ENCODE measurements around the gene MC5R.
"Not testable (repeated sequence)": the region's sequence is repeated elsewhere in the genome, so short reads cannot be mapped to it uniquely, and the experiment has no call there.

The MC5R gene

DNA sequence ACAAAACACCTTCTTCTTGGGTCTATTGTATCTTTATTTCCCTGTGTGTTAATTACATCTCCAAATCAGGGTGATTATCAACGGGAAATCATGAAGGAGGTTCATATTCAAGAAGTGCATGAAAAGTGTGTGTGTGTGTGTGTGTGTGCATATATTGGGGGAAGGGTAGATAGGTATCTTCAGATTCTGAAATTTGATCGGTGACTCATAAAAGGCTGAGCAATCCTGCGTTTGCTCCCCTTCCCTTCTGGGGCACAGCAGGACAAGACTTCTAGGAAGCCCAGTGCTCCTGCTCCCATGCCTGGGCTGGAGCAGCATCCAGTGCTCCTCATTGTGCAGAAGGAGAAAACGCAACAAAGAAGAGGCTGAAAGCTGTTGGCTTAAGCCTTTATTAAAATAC is 25.8 kb downstream of the MC5R start:
- no peak for DNase-seq (ENCODE audit: low read depth)

DNA sequence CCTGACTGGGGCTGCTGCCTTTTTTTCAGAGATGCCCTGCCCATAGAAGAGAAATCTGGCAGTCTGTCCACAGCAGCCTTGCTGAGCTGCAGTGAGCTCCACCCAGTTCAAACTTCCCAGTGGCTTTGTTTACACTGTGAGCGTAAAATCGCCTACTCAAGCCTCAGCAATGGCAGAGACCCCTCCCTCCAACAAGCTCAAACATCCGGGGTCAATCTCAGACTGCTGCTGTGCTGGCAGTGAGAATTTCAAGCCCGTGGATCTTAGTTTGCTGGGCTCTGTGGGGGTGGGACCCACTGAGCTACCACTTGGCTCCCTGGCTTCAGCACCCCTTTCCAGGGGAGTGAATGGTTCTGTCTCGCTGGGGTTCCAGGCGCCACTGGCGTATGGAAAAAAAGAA is 38.9 kb downstream of the MC5R start:
- not testable (repeated sequence) for DNase-seq (ENCODE audit: low read depth)

DNA sequence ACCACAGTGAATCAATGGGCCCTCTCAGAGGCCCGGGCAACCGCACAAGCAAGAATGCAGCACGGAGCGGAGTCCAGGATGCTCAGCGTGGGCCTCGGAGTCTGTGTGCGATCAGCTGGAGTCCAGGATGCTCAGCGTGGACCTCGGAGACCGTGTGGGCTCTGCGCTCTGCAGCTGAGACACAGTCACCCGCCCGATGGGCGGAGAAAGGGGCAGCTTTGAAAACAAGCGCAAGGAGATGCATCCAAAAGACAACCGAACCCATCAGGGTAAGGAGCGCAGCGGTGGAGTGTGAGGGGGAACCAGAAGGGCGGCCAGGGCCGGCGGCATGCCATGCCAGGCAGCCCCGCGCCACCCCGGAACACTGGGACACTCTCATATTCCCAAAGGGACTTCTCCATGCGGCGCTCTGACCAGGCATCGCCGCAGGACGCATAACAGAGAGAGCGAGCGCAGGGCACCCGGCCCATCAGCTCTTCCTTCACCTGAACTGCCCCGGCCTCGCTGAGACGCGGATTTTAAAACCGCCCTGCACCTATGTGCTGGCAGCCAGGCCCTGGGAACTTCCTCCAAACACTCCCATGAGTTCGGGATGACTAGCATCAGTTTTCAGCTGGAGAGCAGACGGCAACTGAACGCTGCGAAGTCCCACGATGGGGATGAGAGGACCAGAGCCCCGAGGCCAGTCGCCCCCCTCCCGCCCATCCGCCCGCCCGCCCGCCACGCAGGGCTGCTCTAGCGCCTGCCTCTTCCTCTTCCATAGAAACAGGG is 44.7 kb downstream of the MC5R start:
- no peak for DNase-seq (ENCODE audit: low read depth)

DNA sequence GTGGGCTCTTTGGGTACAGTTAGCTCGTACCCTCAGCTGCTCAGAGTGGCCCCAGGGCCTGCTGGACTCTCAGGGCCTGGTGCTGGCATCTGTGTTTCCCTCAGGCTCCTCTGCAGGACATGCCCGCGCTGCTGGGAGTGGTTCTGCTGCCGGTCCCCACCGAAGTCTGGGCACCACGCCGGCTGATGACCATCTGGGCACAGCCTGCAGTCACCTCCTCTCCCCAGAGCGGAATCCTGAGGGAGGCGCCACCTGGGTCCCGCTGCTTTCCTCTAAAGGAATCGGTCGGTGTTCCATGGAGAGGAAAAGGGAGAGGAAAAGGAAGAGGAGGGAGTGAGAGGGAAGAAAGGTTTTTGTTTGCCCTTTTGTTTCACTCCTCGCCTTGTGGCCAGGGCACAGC is 47.8 kb downstream of the MC5R start:
- DNase-seq (ENCODE audit: low read depth), result no peak

DNA sequence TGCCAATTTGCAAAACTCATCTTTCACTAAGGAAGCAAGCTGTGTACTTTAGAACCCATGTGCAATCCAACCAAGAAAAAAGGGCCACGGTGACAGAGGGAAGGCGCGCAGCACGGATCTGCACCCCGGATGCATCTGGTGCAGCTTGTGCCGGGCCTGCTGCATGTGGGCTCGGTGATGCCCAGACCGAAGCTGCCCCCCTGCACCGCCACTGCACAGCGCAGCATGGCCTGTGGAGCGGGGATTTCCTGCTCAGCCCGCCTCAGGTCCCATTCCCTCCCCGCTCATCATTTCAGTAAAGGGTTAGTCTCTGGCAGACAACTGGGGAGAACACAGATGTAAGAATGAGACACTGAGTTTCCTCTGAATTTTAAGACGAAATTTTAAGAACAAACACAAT is 48.4 kb downstream of the MC5R start:
- DNase-seq (ENCODE audit: low read depth), result no peak

DNA sequence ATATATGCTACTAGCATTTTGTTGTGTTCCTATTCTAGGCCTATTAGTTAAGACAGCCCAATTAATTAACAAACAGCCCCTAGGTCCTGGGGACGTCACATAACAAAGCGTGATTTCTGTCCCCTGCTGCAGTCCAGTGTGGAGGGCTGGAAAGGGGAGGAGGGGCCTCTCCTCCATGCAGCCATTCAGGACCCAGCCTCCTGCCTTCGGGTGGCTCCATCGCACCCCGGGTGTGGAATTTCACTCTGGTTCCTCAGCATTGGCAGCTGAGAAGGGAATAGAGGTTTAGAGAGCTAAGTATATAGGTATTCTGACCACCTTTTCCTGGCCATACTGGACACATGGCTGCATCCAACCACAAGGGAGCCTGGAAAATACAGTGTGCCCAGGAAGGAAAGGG is 49.0 kb downstream of the MC5R start:
- DNase-seq (ENCODE audit: low read depth), result no peak

DNA sequence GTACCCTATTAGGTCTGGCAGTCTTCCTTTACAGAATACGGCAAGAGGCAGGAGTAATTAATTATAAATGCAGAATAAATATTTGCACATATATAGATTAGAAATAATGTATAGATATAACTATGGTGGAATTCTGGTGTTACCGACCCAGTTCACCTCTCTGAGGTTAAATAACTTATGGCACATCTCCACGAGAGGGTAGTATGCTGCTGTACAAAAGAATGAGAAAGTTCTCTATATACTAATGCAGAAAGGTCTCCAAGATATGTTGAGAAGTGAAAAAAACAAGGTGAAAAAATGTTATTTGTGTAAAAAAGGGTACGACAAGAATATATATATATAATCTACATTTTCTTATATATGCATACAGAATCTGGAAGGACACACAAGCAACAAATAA is 50.6 kb downstream of the MC5R start:
- DNase-seq (ENCODE audit: low read depth), result no peak

All from EH (cell line).